NCI-H82 treated with DMSO at 0.1 percent for 48 hours (cell line): ENCODE results near the gene RPL36.

Source experiments
- DNase-seq: peaks from one replicate; lab custom pipeline; 2025; ENCODE audit not compliant: unreplicated experiment; lab: John Stamatoyannopoulos, UW

Gene RPL36

DNA sequence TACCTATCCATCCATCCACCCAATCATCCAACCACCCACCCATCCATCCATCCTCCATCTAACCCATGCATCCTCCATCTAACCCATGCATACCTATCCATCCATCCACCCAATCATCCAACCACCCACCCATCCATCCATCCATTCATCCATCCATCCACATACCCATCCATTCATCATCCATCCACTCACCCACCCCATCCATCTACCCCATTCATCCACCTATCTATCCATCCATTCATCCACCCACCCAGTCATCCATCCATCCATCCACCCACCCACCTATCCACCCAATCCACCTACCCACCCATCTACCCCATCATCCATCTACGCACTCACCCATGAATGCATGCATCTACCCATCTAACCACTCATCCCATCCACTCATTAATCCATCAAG lies 16.3 kb upstream of the RPL36 start:
- DNase-seq: no peak

DNA sequence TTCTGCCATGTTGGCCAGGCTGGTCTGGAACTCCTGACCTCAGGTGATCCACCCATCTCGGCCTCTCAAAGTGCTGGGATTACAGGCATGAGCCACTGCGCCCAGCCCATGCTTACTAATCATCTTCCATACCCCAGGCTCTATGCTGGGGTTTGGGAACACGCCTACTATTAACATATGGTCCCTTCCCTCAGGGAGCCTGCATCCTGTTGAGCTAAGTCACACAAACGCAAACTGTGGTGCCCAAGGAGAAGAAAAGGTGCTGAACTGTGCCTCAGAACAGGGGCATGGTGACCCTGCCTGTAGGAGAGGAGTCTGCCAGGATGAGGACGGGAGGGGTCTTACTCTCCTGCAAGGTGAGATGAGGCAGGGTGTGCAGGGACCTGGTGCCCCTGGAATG lies 15.4 kb upstream of the RPL36 start:
- no peak for DNase-seq

DNA sequence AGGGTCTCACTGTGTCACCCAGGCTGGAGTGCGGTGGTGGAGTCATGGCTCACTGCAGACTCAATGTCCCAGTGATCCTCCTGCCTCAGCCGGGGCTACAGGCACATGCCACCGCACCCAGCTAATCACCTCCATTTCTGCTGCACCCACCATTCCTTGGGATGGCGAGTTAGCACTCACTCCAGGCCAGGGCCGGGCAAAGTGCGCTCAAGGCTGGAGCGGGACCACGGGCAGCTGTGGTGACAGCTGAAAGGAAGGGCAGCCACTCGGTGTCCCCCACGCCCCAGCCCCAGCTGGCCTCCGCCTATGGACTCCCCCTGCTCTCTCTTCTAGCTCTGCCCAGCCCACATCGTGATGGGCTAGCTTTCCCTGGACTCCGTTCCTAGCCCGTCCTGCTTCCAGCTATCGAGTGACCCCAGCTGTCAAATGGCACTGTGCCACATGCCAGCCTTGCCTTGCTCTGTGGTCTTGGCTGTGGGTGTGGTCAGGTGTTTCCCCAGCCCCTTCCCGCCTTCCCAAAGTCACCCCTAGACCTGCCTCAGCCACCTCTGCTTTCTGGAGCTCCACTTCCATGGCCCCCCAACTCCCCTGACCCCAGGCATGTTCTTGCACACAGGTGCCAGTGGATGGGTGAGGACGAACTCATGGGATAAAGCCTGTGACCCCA lies 13.9 kb upstream of the RPL36 start:
- DNase-seq: no peak

DNA sequence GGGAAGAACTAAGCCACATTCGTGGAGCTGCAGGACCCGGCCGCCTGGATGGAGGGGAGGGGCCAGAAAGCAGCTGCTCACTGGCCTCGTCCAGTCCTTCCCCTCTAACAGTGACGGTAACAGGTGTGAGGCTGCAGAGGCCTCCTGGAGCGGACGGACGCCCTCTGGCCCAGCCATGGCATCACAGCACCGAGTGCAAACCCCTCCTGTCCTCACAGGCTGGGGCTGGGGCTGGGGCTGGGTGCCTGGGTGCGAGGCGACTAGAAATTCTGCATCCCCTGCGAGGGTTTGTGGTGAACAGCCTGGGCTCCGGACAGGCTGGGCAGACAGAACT lies 13.4 kb upstream of the RPL36 start:
- no peak for DNase-seq

DNA sequence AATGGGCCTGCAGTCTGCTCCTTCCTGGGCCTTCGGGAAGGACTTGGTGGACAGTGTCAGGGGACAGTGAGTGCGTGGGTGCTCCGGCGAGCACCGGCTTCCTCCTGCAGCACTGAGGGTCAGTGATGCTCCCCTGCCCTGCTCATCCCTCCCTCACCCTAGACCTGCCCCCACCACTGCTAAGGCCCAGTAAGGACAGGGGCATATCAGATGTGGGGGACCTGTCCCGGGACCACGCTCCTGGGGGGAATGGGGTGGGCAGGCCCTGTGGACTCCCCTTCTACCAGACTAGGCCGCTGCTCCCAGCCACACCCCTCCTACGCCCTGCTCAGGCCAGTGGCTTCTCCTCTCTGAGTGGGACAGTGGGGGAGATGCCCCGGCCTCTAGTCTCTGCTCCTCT lies 13.0 kb upstream of the RPL36 start:
- DNase-seq: no peak

DNA sequence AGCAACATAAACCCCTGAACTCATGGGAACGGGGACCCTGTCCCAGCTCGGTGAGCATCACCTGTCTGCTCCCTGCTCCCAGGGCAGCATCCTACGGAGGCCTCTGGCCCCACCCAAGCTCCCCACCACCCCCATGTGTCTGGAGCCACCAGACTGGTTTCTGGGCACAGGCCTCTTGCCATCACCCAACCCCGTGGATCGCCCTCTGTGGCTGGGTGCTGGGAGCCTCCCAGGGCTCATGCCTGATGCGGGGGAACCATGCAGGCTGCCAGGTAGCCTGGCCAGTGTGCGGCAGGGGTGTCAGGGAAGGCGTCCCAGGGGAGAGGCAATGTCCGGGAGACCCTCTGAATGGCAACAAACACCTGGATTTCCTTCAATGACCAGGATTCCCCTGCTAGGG lies 12.5 kb upstream of the RPL36 start:
- no peak for DNase-seq

DNA sequence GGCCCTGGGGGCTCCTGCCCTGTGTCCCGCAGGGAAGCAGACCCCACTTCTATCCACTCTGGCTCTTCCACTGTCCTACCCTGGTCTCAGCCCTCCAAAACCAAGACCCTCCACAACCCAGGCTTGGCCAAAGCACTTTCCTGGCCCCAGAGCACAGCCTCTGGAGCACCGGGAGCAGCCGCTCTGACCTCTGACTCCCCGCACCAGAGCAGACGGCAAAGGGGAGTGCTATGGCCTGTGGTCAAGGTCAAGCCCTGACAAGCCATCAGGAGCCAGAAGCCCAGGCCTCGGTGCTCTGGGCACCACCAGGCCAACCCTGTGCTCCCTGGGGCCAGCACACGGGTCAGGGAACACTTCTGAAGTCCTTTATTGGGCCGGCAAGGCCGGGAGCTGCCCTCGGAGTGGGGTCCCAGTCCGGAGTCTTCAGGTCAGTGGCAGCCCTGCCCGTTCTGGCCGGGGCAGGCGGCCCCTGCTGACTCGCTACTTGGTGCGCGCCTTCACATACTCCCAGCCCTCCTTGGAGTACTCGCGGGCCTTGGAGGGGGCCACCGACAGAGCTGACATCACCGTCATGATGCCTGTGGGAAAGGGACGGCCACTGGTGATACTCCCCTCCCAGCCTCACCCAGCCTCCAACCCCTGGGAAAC lies 11.9 kb upstream of the RPL36 start:
- DNase-seq: no peak

DNA sequence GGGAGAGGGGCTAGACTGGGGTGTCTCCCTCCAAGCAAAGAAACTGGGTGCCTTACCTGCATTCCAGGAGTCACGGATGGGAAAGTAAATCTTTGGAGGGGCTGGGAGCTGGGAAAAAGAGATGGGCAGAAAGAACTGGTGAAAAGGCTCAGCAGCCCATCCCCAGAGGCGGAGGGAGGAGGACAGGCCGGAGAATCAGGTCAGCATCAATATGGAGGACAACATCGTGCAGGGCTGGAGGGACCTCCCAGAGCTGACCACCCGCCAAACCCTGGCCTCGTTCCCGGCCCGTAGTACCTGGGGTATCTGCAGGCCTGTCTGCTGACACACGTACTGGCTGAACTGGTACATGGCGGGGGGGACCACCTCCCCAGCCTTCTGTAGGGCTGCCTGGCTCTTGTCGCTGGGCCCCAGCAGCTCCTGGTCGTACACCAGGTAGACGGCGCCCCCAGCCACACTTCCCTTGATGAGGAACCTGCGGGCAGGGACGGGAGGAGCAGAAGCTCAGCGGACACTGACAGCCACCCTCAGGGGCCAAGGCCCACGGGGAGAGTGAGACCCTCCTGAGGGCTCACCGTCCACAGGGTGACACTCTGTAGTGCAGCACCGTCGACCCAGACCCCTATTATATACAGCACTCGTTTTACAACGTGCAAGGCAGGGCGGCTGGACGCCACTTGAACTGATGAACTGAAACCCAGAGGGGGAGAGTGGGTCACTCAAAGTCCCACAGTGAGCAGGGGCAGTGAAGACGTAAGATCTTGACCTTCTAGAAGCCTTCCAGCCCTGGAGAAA lies 10.6 kb upstream of the RPL36 start:
- DNase-seq: no peak

DNA sequence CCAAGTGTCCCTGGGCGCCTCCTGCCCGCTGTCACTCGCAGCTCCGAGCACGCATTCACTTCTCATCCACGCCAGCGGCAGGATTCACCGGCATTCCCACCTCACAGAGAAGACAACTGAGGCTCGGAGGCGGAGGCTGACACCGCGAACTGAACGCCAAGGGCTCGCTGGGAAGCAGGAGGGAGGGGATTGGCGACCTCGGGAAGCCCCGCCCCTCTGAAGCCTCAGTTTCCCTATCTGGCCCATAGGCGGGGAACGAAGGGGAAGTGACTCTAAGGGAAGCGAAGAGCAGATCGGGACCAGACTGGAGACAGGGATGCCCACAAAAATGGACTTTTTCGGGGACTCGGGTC lies 10.0 kb upstream of the RPL36 start:
- no peak for DNase-seq

DNA sequence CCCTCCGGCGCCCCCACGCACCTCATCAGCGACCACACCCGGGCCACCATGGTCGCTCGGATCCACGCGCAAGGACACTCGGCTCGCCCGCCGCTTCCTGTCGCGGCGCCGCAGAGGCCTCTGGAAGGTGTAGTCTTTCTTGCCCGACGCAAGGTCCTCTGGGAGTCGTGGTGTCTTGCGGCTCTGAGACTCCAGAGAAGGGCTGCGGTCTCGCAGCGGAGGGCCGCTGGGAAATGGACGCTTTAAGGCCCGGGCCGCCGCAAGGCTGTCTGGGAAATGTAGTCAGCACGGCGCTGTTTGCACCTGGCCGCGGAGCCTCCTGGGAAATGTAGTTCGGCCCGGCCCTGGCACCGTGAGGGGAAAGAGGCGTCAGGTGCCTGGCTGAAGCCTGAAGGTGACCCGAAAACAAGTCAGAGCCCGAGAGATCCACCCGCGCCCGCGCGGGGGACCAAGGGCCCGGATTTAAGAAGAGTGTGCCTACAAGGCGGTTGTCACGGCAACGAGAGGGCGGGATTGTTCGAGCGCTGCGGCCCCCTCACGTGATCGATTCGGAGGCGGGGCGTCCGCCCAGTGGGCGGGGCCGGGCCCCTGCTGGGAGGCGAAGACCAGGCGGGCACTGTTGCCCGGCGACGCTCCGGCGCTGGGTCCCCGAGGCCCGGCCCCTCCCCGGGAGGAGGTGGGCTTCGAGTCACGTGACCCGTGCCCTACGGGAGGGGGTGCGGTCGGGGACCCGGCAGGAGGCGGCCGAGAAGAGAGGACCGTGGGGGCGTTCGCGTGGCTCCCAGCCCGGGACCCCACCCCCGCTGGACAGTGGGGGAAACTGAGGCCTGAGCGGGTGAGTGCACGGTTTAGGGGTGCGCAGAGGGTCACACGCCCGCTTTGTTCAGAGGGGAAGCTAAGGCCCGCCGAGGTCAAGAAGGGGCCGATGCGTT lies 9.4 kb upstream of the RPL36 start, which contains the start of the genes HSD11B1L and MICOS13:
Gene HSD11B1L (plus strand): TSS at position 591 of the 932 bp plus-strand sequence. CDS start 3,806 bp downstream, outside the sequence.
Gene MICOS13 (minus strand): TSS at position 80 of the 932 bp plus-strand sequence. CDS start 30 bp downstream, at position 50.
- peak; percentile 94 for DNase-seq

DNA sequence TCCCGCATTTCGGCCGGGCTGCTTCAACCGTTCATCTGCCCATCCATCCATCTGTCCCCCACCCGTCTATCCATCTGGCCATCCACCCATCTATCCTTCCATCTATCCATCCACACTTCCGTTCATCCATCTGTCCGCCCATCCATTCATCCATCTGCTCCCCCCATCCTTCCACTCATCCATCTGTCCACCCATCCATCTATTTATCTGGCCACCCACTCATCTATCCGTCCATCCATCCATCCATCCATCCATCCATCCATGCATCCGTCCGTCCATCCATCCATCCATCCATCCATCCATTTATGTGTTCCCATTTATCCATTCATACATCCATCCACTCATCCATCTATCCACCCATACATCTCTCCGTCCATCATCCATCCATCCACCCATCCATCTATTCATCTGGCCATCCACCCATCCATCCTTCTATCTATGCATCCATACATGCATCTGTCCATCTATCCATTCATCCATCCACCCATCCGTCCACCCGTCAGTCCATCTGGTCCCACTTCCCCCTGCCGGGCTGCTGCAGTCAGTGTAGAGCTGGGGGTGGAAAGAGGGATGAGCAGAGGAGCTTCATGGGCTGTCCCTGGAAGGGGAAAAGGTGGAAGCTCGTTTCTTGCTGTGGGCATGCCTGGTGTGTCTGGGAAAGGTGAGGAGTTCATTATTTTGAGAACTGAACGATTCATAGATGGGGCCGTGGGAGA lies 8.5 kb upstream of the RPL36 start:
- DNase-seq: no peak

DNA sequence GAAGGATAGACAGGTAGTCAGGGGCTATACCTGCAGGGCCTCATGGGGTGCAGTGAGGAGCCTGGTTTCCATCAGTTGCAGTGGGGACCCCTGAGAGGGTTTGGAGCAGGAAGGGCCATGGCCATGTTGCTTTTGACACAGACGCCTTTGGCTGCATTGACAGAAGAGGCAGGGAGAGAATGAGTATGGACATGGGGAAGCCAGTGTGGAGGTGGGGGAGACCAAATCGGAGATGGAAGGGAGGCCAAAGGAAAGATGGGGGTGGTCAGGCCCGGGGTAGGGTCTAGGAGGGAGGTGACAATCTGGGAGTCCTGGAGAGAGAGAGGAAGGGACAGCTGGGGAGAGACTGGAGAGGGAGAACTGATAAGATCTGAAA lies 8.0 kb upstream of the RPL36 start:
- DNase-seq: no peak

DNA sequence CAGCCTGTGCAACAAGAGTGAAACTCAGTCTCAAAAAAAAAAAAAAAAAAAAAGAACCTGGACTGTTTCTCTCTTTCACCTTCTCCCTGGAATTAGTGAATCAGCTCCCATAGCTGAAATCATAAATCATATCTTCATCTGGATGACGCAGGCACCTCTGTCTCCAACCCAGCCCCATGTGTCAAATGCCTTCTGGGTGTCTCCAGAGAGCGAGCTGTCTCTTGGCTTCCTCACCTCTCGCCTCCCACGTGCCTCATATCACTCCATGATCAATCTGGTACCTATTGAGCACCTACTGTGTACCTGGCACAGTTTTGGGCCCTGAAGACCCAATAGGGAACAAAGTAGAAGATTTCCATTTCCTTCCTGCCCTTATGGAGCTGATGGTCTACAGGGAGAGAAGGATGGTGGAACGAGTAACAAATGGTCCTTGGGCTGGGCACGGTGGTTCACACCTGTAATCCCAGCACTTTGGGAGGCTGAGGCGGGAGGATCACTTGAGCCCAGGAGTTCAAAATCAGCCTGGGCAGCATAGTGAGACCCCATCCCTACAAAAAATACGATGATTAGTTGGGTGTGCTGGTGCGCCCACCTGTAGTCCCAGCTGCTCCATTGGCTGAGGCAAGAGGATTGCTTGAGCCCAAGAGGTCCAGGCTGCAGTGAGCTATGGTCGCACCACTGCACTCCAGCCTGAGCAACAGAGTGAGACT lies 6.8 kb upstream of the RPL36 start:
- no peak for DNase-seq

DNA sequence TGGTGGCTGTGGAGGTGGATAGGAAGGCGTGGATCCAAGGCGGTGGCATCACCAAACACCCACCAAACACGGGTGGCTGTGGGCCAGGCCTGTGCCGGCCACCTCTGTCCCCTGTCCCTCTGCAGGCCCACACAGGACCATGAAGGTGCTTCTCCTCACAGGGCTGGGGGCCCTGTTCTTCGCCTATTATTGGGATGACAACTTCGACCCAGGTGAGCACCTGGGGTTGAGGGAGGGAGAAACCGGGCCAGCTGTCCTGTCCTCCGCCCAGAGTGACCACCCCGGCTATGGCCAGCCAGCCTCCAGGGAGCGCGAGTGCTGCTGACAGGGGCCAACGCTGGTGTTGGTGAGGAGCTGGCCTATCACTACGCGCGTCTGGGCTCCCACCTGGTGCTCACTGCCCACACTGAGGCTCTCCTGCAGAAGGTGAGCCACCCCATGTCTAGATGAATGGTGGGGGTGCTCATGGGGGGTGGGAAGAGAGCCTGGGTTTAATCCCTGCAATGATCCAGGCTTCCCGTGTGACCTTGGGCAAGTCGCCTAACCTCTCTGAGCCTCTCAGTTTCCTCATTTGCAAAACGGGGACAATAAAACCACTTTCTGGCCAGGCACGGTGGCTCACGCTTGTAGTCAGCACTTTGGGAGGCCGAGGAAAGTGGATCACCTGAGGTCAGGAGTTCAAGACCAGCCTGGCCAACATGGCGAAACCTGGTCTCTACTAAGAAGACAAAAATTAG lies 5.2 kb upstream of the RPL36 start:
- DNase-seq: no peak

DNA sequence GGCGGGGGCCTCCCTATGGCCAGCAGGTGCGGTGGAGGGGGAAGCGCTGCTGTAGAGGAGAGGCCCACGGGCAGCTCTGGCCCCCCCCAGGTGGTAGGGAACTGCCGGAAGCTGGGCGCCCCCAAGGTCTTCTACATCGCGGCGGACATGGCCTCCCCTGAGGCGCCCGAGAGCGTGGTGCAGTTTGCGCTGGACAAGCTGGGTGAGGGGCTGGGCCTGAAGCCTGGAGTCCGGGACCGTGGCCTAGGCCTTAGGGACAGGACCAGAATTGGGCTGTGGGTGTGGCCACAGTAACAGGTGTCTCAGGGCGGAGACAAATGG lies 3.8 kb upstream of the RPL36 start:
- DNase-seq: no peak

DNA sequence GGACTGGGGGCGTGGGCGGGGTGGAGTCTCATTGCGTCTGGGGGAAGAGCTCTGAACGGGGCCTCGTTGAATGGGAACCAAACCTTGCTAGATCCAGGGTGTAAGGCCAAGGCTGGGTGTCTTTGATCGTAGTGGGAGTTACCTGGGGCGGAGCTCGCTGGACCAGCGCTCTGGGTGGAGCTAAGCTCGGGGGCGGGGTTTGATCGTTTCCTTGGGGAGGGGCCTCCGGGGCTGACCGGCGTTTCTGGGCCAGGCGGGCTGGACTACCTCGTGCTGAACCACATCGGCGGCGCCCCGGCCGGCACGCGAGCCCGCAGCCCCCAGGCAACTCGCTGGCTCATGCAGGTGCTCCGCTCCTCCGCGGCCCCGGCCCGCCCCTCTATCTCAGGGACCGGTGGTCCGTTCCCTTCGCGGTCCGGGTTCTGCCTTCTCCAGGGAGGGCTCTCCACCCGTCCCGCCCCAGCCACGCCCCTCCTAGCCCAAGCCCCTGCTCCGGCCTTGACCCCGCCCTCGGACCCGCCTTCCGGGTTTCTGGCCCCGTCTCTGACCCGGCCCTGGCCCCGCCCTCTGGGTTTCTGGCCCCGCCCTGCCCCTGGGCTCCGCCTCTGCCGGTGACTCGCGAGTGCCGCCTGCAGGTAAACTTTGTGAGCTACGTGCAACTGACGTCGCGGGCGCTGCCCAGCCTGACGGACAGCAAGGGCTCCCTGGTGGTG lies 3.3 kb upstream of the RPL36 start:
- no peak for DNase-seq

DNA sequence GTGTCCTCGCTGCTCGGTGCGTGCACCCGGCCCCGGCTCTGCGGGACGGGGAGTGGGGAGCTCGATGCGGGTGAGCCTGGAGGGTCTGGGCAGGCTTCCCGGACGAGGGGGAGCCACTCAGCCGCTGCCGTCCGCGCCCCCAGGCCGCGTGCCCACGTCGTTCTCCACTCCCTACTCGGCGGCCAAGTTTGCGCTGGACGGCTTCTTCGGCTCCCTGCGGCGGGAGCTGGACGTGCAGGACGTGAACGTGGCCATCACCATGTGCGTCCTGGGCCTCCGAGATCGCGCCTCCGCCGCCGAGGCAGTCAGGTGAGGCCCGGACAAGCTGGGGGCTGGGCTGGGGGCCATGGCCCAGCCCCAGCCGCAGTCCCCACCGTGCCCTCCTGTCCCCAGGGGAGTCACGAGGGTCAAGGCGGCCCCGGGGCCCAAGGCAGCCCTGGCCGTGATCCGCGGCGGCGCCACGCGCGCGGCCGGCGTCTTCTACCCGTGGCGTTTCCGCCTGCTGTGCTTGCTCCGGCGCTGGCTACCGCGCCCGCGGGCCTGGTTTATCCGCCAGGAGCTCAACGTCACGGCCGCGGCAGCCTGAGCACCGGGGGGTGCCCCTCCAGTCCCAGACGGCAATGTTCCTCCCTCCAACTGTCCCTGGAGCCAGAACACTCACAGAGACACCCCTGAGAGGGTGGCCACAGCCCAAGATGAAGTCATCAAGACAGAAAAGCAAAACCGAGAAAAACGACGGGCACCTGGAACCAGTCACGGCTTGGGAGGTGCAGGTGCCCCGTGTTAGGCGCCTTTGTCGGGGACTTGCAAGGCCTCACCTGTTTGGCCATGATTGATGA lies 2.5 kb upstream of the RPL36 start:
- DNase-seq: no peak
